HEK293T (cell line): Measurements from ENCODE around the gene RFC2.

Experiments used
- ARNT ChIP-seq: fragments of 450-650 bp; IDR thresholded peaks from 2 replicates; pipeline ENCODE4 v1.6.1; 2017; ENCODE audit warnings: mild to moderate bottlenecking
- BHLHE40 ChIP-seq: fragments of 450-650 bp; IDR thresholded peaks from 2 replicates; pipeline ENCODE4 v1.6.1; 2016; ENCODE audit warnings: mild to moderate bottlenecking, moderate library complexity, borderline replicate concordance
- FOXA1 ChIP-seq: fragments of 450-650 bp; IDR thresholded peaks from 2 replicates; pipeline ENCODE4 v1.6.1; 2016; ENCODE audit warnings: mild to moderate bottlenecking
- FOXK2 ChIP-seq: fragments of 450-650 bp; IDR thresholded peaks from 2 replicates; pipeline ENCODE4 v1.6.1; 2016; ENCODE audit warnings: mild to moderate bottlenecking
- FOXM1 ChIP-seq: fragments of 450-650 bp; IDR thresholded peaks from 2 replicates; pipeline ENCODE4 v1.6.1; 2017; ENCODE audit warnings: mild to moderate bottlenecking, borderline replicate concordance
- HDGF ChIP-seq: fragments of 450-650 bp; IDR thresholded peaks from 2 replicates; pipeline ENCODE4 v1.6.1; 2017; ENCODE audit warnings: antibody characterized with exemption, borderline replicate concordance
- LEF1 ChIP-seq: fragments of 450-650 bp; IDR thresholded peaks from 2 replicates; pipeline ENCODE4 v1.6.1; 2017; ENCODE audit warnings: mild to moderate bottlenecking, borderline replicate concordance
- NFRKB ChIP-seq: fragments of 450-650 bp; IDR thresholded peaks from 2 replicates; pipeline ENCODE4 v1.6.1; 2016; ENCODE audit warnings: mild to moderate bottlenecking, moderate library complexity
- SP1 ChIP-seq: fragments of 450-650 bp; IDR thresholded peaks from 2 replicates; pipeline ENCODE4 v1.6.1; 2017
- SUZ12 ChIP-seq: fragments of 450-650 bp; IDR thresholded peaks from 2 replicates; pipeline ENCODE4 v1.6.1; 2016; ENCODE audit warnings: mild to moderate bottlenecking
- TARDBP ChIP-seq: fragments of 450-650 bp; IDR thresholded peaks from 2 replicates; pipeline ENCODE4 v1.6.1; 2016

DNA sequence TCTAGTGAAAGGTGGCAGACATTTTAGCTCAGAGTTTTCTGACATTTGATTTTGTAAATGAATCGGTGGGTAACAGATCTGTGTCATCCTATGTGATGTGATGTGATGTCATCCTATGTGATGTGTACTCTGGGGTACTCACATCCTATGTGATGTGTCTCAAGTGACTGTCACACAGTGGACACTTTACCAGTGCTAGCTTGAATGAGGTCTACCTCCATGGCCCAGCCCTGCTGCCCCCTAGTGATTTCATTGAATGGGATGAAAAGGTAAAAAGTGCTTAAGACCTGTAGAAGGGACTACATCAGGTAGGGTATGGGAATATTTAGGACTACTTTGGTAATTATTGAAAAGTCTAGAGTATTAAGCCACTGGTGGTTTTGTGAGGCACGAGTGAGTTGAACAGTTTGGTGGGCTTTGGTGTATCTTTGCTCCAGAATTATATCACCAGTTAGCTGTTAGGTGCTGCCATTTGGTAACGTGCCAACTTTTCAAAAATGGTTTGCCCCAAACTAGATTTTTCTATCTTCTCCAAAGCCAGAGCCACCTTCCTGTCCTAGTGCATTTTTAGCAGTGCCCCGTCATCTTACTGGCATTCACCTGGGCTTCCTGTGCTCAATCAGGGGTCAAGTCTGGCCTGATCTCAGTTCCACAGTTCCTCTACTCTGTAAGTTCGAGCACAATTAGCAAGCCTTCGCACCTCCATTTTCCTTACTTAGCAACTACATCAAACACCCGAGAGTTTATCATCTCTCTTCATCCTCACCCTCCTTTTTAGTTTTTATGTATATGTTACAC is 70.3 kb downstream of the RFC2 start:
- TF ChIP-seq FOXM1, result no peak
- no peak for TF ChIP-seq SP1
- no peak for TF ChIP-seq FOXK2
- TF ChIP-seq HDGF, result no peak
- no peak for TF ChIP-seq TARDBP
- TF ChIP-seq BHLHE40, result no peak
- TF ChIP-seq SUZ12, result no peak
- no peak for TF ChIP-seq ARNT
- no peak for TF ChIP-seq FOXA1
- TF ChIP-seq NFRKB, result no peak
- no peak for TF ChIP-seq LEF1
